ENCODE measurements around the gene INPP5A. TPM values are rescaled to one million over a fixed set of nuclear protein-coding genes. Genes with fewer than 3 reads are reported as not detected.
"Not testable (repeated sequence)": the region's sequence is repeated elsewhere in the genome, so short reads cannot be mapped to it uniquely, and the experiment has no call there.

The INPP5A gene
- total RNA-seq, 2 experiments from 2014 or later, result 4.8 to 4.9 TPM

- ChIA-PET CTCF (no interaction called here), POLR2A (no interaction called here)
Observed at GRCh38 chr10:132735923-132736391, 198.4 kb downstream of the INPP5A start.

- ChIA-PET POLR2A (no interaction called here), CTCF (interaction anchor here (0.5 kb wide), 1 partner anchor 1022 kb away, joined by 3 read pairs; no protein-coding TSS in a partner anchor)
Observed at GRCh38 chr10:132737390-132738048, 199.9 kb downstream of the INPP5A start.

GRCh38 chr10:132738454-132739224, 201.1 kb downstream of the INPP5A start:
- POLR2A ChIA-PET, result no interaction called here

GRCh38 chr10:132739225-132739613, 201.6 kb downstream of the INPP5A start:
- CTCF ChIA-PET, result no interaction called here

More at GRCh38 chr10:132738454-132739224, 201.1 kb downstream of the INPP5A start:
- CTCF ChIA-PET, result no interaction called here

DNA sequence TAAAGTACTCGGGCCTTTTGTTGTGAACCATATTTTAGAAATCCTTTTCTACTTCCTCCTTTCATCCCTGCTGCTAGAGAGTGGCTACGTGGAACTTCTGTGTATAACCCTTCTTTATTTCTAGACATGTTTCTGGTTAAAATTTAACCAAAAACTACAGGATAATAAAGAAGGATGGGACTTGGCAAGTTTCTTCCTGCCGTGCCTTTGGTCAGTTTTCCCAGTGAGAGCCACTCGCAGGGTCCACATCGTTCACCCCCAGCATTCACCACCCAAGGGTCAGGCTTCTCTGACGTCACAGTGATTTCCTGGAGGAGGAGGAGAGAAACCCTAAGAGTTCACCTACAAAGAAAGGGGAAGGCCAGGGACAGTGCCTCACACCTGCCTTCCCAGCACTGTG, 203.0 kb downstream of the INPP5A start:
- ChIA-PET POLR2A (no interaction called here), CTCF (no interaction called here)

More at GRCh38 chr10:132739225-132739613, 201.6 kb downstream of the INPP5A start:
- POLR2A ChIA-PET, result no interaction called here

DNA sequence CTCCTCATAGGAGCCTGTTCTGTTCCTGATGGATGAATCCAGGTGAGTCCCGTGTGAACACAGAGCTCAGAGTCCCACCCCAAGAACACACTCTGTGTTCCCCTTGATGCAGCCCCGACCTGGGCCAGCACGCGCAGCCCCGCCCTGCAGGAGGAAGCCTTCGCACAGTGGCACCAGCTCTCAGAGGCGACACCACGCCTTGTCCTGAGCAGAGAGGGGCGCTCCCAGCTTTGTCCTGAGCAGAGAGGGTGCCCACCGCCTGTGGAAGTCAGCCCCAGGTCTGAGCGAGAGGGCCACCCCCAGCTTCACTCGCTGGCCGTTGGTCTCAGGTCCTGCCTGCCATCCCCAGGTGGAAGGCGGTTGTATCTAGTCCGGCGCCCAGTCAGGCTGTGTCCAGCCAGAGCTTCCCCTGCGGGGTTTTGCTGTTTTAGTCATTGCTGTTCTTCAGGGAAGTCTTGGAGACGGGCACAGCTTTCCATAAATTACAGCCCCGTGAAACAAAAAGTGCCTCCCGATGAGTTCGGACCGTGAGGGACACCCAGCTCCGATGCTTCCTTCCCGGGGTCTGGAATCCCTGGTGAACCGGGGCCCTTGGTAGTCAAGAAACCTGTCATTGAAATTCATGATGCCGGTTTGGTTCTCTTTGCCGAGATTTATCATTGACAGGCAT, 204.7 kb downstream of the INPP5A start:
- CTCF ChIA-PET, result no interaction called here
- POLR2A ChIA-PET, result no interaction called here

- POLR2A ChIA-PET, result no interaction called here
- CTCF ChIA-PET, result no interaction called here
Observed at GRCh38 chr10:132742837-132743194, 205.2 kb downstream of the INPP5A start.

DNA sequence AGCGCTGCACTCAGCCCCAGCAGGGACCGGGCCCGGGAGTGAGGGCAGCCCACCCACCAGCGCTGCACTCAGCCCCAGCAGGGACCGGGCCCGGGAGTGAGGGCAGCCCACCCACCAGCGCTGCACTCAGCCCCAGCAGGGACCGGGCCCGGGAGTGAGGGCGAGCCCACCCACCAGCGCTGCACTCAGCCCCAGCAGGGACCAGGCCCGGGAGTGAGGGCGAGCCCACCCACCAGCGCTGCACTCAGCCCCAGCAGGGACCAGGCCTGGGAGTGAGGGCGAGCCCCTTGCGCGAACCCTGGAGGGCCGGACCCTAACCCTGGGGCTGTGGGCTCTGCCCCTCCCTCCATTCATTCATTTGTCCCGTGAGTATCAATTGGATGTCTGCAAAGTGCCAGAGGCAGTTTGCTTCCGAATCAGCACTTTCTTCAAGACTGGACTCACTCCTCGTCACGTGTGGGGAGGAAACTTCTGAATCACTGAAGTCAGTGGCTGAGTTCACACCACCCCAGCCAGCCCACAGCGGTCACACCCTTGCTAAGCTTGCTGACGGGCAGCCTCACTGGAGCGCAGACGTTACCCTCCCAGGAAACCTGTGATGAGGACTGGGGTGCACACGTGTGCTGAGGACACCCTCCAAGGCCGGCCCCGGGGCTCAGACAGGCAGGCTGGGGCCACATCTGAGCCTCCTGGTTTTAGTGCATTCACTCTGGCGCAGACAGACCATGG, 205.8 kb downstream of the INPP5A start:
- POLR2A ChIA-PET, CTCF ChIA-PET: not testable (repeated sequence)

GRCh38 chr10:132743925-132744490, 206.4 kb downstream of the INPP5A start:
- POLR2A ChIA-PET, result no interaction called here
- CTCF ChIA-PET, result no interaction called here

DNA sequence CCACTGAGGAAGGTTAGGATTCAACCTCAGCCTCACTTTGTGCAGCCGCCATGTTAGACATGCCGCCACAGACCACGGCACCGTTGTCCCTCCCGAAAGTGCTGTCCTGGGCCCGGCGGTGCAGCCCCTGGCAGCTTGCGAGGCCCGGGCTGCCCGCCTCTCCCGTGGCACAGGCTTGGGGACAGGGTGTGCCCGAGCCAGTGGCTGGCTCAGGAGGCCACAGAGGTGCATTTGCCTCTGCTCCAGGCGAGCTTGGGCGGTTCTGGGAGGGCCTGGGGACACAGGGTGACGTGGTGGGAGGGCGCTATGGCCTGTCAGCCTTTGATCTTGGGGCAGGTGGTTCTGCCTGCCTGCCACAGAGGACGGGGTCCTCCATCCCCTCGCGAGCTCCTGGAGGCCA, 207.3 kb downstream of the INPP5A start:
- POLR2A ChIA-PET, result no interaction called here
- CTCF ChIA-PET, result no interaction called here

GRCh38 chr10:132745511-132745910, 207.9 kb downstream of the INPP5A start:
- POLR2A ChIA-PET, result no interaction called here
- CTCF ChIA-PET, result no interaction called here

GRCh38 chr10:132745971-132746370, 208.4 kb downstream of the INPP5A start:
- POLR2A ChIA-PET, result no interaction called here
- CTCF ChIA-PET, result no interaction called here

GRCh38 chr10:132746386-132746785, 208.8 kb downstream of the INPP5A start:
- ChIA-PET POLR2A (no interaction called here), CTCF (no interaction called here)

DNA sequence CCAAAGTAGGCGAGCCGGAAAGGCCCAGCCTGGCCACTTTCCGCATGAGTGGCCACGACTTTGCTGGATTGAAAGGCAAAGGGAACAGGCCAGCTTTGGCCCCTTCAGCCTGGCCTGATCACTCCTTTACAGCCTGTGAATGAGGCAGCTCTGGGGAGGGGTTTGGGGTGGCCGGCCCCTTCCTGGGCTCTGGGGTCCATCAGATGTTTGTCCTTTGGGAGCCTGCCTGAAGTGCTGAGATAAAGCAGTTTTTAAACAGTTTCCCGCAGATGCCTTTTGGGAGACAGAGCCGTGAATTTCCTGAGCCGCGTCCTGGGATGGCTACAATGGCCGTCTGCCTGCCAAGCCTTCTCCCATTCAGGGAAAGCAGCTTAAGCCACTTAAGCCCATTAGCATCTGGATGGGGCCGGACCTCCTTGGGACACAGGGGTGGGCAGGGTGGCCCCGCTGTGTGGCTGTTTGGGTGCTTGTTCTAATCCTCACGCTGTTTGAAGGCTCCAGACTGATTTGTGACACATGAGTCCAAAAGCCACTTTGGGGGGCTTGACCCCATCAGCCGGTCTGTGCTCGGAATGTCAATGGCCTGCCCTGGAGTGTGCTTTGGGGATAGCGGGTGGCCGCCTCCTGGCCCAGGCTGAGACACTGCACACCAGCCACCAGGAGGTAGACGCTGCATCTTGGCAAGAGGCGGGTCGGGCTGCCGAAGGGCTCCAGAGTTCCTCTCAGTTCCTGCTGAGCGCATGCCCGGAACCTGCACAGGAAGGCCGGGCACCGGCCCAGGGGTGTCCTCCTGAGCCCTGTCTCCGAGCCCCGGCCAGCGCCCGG, 209.4 kb downstream of the INPP5A start:
- ChIA-PET CTCF (no interaction called here), POLR2A (no interaction called here)

- ChIA-PET POLR2A (no interaction called here), CTCF (no interaction called here)
Observed at GRCh38 chr10:132748135-132748534, 210.5 kb downstream of the INPP5A start.

DNA sequence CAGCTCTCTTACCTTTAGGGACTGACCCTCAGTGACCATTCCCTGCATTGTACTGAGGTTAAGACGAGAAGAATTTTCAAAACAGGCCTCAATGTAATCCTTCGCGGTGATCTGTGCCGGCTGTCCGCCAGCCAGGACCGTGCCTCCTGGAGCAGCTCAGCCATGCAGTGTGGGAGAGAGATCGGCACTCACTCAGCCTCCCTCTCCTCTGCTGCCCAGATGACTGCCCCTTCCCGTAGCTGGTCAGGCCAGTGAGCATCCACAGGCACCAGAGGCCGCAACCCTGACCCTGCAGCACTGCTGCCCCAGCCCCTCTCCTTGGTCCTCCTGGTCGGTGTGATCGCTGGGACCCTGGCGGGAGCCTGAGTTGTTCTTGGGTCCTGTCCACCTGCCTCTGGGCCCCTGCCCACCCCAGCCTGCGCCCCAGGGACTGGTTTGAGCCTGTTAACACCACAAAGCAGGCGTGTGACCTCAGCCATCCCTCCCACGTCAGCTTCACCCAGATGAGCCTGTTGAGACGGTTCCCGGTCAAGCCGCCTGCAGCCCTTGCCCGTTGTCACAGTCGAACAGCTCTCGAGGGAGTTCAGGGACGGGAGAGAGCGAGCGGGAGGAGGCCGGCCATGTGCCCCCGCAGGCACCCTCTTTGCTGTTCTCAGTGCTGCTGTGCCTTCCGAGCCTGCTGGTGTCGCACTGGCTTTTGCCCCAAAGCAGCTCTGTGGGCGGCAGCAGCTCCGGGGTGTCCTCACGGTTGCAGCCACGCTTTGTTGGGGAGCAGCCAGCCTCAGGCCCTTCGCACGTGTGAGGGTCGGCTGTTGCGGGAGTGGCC, 211.2 kb downstream of the INPP5A start:
- POLR2A ChIA-PET, result no interaction called here
- CTCF ChIA-PET, result no interaction called here

GRCh38 chr10:132749371-132749795, 211.8 kb downstream of the INPP5A start:
- CTCF ChIA-PET, result no interaction called here
- POLR2A ChIA-PET, result no interaction called here

- POLR2A ChIA-PET, result no interaction called here
- CTCF ChIA-PET, result no interaction called here
Observed at GRCh38 chr10:132750936-132751335, 213.3 kb downstream of the INPP5A start.

GRCh38 chr10:132752378-132752777, 214.8 kb downstream of the INPP5A start:
- POLR2A ChIA-PET, result no interaction called here
- CTCF ChIA-PET, result no interaction called here

Data from activated CD8-positive, alpha-beta memory T cell treated with anti-CD3 and anti-CD28 coated beads for 36 hours (primary cell).